Right lobe of liver (tissue), 4 donors: ENCODE measurements around the gene NFIA.

Experiments used
- CTCF ChIP-seq, 4 donors: fragments of 200-600 bp in 3 of 4; fragments of 450-650 bp in 1 of 4; IDR thresholded peaks; one replicate each; pipeline versions ENCODE4 v1.5.1 to v1.8.0; 2016 to 2022; ENCODE audit warnings: antibody characterized with exemption in 4 of 4, mild to moderate bottlenecking in 2 of 4
- POLR2A ChIP-seq: fragments of 450-650 bp; IDR thresholded peaks from one replicate; pipeline ENCODE4 v1.6.1; 2017; ENCODE audit warnings: antibody characterized with exemption, mild to moderate bottlenecking
- donor health status: DM: no; HTN: no; CAD: no.
- donor health status: DM: no; HTN: no; CAD: no.
- donor health status: DM: no; HTN: yes; CAD: no.

DNA sequence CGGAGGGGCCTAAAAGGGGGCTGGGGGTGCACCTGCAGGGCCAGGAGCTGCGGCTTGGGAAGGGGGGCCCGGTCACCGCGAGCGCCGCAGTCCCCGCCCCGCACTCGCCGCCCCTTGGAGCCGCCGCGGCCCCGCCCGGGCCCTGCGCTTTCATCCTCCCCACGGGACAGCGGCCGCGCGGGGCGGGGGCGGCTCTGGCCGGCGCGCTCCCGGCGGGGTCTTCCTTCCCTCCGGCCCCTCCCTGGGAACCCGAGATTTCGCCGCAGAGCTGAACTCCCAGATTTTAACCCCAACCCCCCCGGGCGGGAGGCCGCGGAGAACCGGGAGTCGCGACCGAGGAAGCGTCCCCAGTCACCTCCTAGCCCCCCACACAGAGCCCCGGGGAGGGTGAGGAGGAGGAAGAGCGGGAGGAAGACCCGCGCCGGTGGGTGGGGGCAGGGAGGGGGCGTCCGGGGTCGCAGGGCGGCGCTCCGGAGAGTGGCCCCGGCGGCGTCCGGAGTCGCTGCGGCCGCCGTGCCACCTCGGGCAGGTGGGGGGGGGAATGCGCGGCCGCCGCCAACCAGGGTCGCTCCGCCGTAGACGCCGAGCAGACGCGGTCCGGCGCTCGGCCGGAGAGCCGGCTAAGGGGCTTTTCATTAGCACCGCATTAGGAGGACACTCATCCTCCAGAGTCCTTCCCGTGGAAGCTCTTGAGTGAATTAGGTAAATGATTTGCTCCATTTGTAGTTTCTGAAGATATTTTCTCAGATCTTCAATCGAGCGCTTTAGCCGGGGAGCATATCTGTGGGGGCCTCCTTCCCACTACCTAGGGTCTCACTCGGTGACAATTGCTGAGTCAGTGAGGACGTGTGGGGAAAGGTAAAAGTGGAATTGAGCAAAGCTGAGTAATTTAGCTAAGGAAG is 31.6 kb upstream of the NFIA start:
- TF ChIP-seq CTCF (IDR thresholded peaks at IDR 0.05) (no peak), POLR2A (peak; percentile 46)
